GM21526 (cell line): ENCODE measurements around the gene SPOCD1.

Source experiments
- ATAC-seq: cut with Tn5 transposase; IDR thresholded peaks from one replicate; pipeline ENCODE4 v1.9.1; 2021; ENCODE audit warnings: moderate library complexity; ENCODE audit not compliant: unreplicated experiment, low FRiP score

Gene SPOCD1

GRCh38 chr1:31776032-31776431 lies 39.8 kb downstream of the SPOCD1 start:
- ATAC-seq: no peak

GRCh38 chr1:31775210-31775999 lies 40.4 kb downstream of the SPOCD1 start:
- no peak for ATAC-seq

- ATAC-seq: no peak
Observed at GRCh38 chr1:31774495-31774894, 41.3 kb downstream of the SPOCD1 start.

- ATAC-seq: no peak
Observed at GRCh38 chr1:31773861-31774260, 42.0 kb downstream of the SPOCD1 start.

GRCh38 chr1:31772669-31773248 lies 43.1 kb downstream of the SPOCD1 start:
- ATAC-seq: no peak

- no peak for ATAC-seq
Observed at GRCh38 chr1:31771891-31772668, 43.7 kb downstream of the SPOCD1 start.

GRCh38 chr1:31769720-31770390 lies 46.0 kb downstream of the SPOCD1 start:
- no peak for ATAC-seq

- no peak for ATAC-seq
Observed at GRCh38 chr1:31768939-31769704, 46.7 kb downstream of the SPOCD1 start.

- ATAC-seq: no peak
Observed at GRCh38 chr1:31768407-31768907, 47.4 kb downstream of the SPOCD1 start.

- ATAC-seq: no peak
Observed at GRCh38 chr1:31767225-31767624, 48.6 kb downstream of the SPOCD1 start.

GRCh38 chr1:31765516-31765915 lies 50.3 kb downstream of the SPOCD1 start:
- no peak for ATAC-seq

- no peak for ATAC-seq
Observed at GRCh38 chr1:31765041-31765467, 50.8 kb downstream of the SPOCD1 start.

- ATAC-seq: no peak
Observed at GRCh38 chr1:31764312-31765040, 51.3 kb downstream of the SPOCD1 start, which contains the start of gene ADGRB2. TSS of gene ADGRB2 (minus strand) at chr1:31764340. CDS start at chr1:31757221, 7,119 bp downstream.

- ATAC-seq: no peak
Observed at GRCh38 chr1:31763671-31764311, 52.0 kb downstream of the SPOCD1 start.

GRCh38 chr1:31762726-31763670 lies 52.8 kb downstream of the SPOCD1 start:
- ATAC-seq: no peak

GRCh38 chr1:31762323-31762722 lies 53.5 kb downstream of the SPOCD1 start:
- no peak for ATAC-seq

GRCh38 chr1:31761883-31762282 lies 53.9 kb downstream of the SPOCD1 start:
- no peak for ATAC-seq
